Measurements from ENCODE around the gene FOXF1.

FOXF1 gene

GRCh38 chr16:86531641-86532525, 21.6 kb downstream of the FOXF1 start:
- DNase-seq (ENCODE audit: insufficient read length): no peak
- TF ChIP-seq POLR2AphosphoS5 (IDR thresholded peaks at IDR 0.05; ENCODE audit: low read depth, low read length) (no peak), TAF1 (IDR thresholded peaks at IDR 0.05; ENCODE audit: borderline replicate concordance, low read depth, low read length) (no peak), POLR2A (IDR thresholded peaks at IDR 0.05; ENCODE audit: low read depth, low read length) (no peak)
- FAIRE-seq: no peak

GRCh38 chr16:86532526-86532815, 22.1 kb downstream of the FOXF1 start:
- DNase-seq (ENCODE audit: insufficient read length) (no peak), FAIRE-seq (no peak)
- no peak for TF ChIP-seq POLR2AphosphoS5 (IDR thresholded peaks at IDR 0.05; ENCODE audit: low read depth, low read length)
- TF ChIP-seq TAF1 (IDR thresholded peaks at IDR 0.05; ENCODE audit: borderline replicate concordance, low read depth, low read length): no peak
- no peak for TF ChIP-seq POLR2A (IDR thresholded peaks at IDR 0.05; ENCODE audit: low read depth, low read length)

GRCh38 chr16:86533076-86533475, 22.7 kb downstream of the FOXF1 start:
- FAIRE-seq (no peak), DNase-seq (ENCODE audit: insufficient read length) (no peak)
- TF ChIP-seq POLR2A (IDR thresholded peaks at IDR 0.05; ENCODE audit: low read depth, low read length) (no peak), TAF1 (IDR thresholded peaks at IDR 0.05; ENCODE audit: borderline replicate concordance, low read depth, low read length) (no peak), POLR2AphosphoS5 (IDR thresholded peaks at IDR 0.05; ENCODE audit: low read depth, low read length) (no peak)

- no peak for FAIRE-seq
- no peak for TF ChIP-seq POLR2AphosphoS5 (IDR thresholded peaks at IDR 0.05; ENCODE audit: low read depth, low read length)
- TF ChIP-seq TAF1 (IDR thresholded peaks at IDR 0.05; ENCODE audit: borderline replicate concordance, low read depth, low read length): no peak
- TF ChIP-seq POLR2A (IDR thresholded peaks at IDR 0.05; ENCODE audit: low read depth, low read length): no peak
- no peak for DNase-seq (ENCODE audit: insufficient read length)
Measured at GRCh38 chr16:86533767-86534351, 23.5 kb downstream of the FOXF1 start.

- no peak for TF ChIP-seq POLR2AphosphoS5 (IDR thresholded peaks at IDR 0.05; ENCODE audit: low read depth, low read length)
- no peak for TF ChIP-seq POLR2A (IDR thresholded peaks at IDR 0.05; ENCODE audit: low read depth, low read length)
- no peak for TF ChIP-seq TAF1 (IDR thresholded peaks at IDR 0.05; ENCODE audit: borderline replicate concordance, low read depth, low read length)
- DNase-seq (ENCODE audit: insufficient read length): no peak
- FAIRE-seq: no peak
Measured at GRCh38 chr16:86534779-86535615, 24.7 kb downstream of the FOXF1 start.

- FAIRE-seq: no peak
- TF ChIP-seq POLR2AphosphoS5 (IDR thresholded peaks at IDR 0.05; ENCODE audit: low read depth, low read length) (no peak), TAF1 (IDR thresholded peaks at IDR 0.05; ENCODE audit: borderline replicate concordance, low read depth, low read length) (no peak), POLR2A (IDR thresholded peaks at IDR 0.05; ENCODE audit: low read depth, low read length) (no peak)
Measured at GRCh38 chr16:86536621-86537020, 26.3 kb downstream of the FOXF1 start.

GRCh38 chr16:86537486-86537885, 27.2 kb downstream of the FOXF1 start:
- DNase-seq (ENCODE audit: insufficient read length): no peak
- TF ChIP-seq POLR2AphosphoS5 (IDR thresholded peaks at IDR 0.05; ENCODE audit: low read depth, low read length): no peak
- FAIRE-seq: no peak

More at GRCh38 chr16:86536621-86537020, 26.3 kb downstream of the FOXF1 start:
- no peak for DNase-seq (ENCODE audit: insufficient read length)

GRCh38 chr16:86538196-86538780, 28.0 kb downstream of the FOXF1 start:
- FAIRE-seq (no peak), DNase-seq (ENCODE audit: insufficient read length) (no peak)
- no peak for TF ChIP-seq TAF1 (IDR thresholded peaks at IDR 0.05; ENCODE audit: borderline replicate concordance, low read depth, low read length)
- no peak for TF ChIP-seq POLR2AphosphoS5 (IDR thresholded peaks at IDR 0.05; ENCODE audit: low read depth, low read length)
- TF ChIP-seq POLR2A (IDR thresholded peaks at IDR 0.05; ENCODE audit: low read depth, low read length): no peak

GRCh38 chr16:86540894-86541293, 30.6 kb downstream of the FOXF1 start:
- TF ChIP-seq TAF1 (IDR thresholded peaks at IDR 0.05; ENCODE audit: borderline replicate concordance, low read depth, low read length): no peak
- TF ChIP-seq POLR2AphosphoS5 (IDR thresholded peaks at IDR 0.05; ENCODE audit: low read depth, low read length): no peak
- no peak for TF ChIP-seq POLR2A (IDR thresholded peaks at IDR 0.05; ENCODE audit: low read depth, low read length)
- FAIRE-seq (no peak), DNase-seq (ENCODE audit: insufficient read length) (no peak)

GRCh38 chr16:86541560-86541959, 31.2 kb downstream of the FOXF1 start:
- FAIRE-seq: no peak
- TF ChIP-seq POLR2A (IDR thresholded peaks at IDR 0.05; ENCODE audit: low read depth, low read length): no peak
- no peak for TF ChIP-seq POLR2AphosphoS5 (IDR thresholded peaks at IDR 0.05; ENCODE audit: low read depth, low read length)
- no peak for TF ChIP-seq TAF1 (IDR thresholded peaks at IDR 0.05; ENCODE audit: borderline replicate concordance, low read depth, low read length)
- DNase-seq (ENCODE audit: insufficient read length): no peak

Data from GM12892 (cell line).